GM10248 (cell line): ENCODE measurements around the gene CD274.
"Not testable (repeated sequence)": the region's sequence is repeated elsewhere in the genome, so short reads cannot be mapped to it uniquely, and the experiment has no call there.

Experiments used
- CTCF ChIA-PET: fragments of 300-600 bp; sonication (Branson Sonifier 250); formaldehyde crosslinking; extraction: SDS; loops from one replicate; lab custom pipeline; 2021; ENCODE audit warnings: antibody characterized with exemption; lab: Yijun Ruan, JAX
- POLR2A ChIA-PET: fragments of 350-650 bp; sonication (Branson Sonifier 250); formaldehyde crosslinking; extraction: SDS; loops from one replicate; lab custom pipeline; 2020; ENCODE audit warnings: antibody characterized with exemption; lab: Yijun Ruan, JAX
- DNase-seq: peaks from one replicate; pipeline ENCODE4 v3.0.0; 2012; ENCODE audit errors: extremely low spot score
- CTCF ChIP-seq: IDR thresholded peaks from 2 replicates; pipeline ENCODE4 v1.5.1; 2012; ENCODE audit warnings: mild to moderate bottlenecking, low read depth; ENCODE audit errors: extremely low read depth, missing control alignments, control extremely low read depth

The CD274 gene

GRCh38 chr9:5443850-5444249 is 6.5 kb upstream of the CD274 start:
- ChIA-PET CTCF (interaction anchor here (0.9 to 3.4 kb wide), 11 partner anchors 25 to 694 kb away, joined by 3 to 22 read pairs (median 4); partner anchors contain the start of gene ERMP1), POLR2A (no interaction called here)
- no peak for DNase-seq
- no peak for TF ChIP-seq CTCF

GRCh38 chr9:5445096-5445495 is 5.2 kb upstream of the CD274 start:
- POLR2A ChIA-PET, CTCF ChIA-PET, DNase-seq: not testable (repeated sequence)

- no peak for DNase-seq
- ChIA-PET CTCF (interaction anchor here (0.9 to 2.0 kb wide), 3 partner anchors 9 to 458 kb away, joined by 3 to 5 read pairs (median 5); partner anchors contain the start of gene PLGRKT), POLR2A (no interaction called here)
- TF ChIP-seq CTCF, result no peak
These were observed 4.5 kb upstream of the CD274 start for GRCh38 chr9:5445886-5446285.

- ChIA-PET POLR2A (no interaction called here), CTCF (interaction anchor here (0.9 to 2.0 kb wide), 4 partner anchors 10 to 459 kb away, joined by 3 to 5 read pairs (median 5); partner anchors contain the start of gene PLGRKT)
- TF ChIP-seq CTCF, result no peak
- DNase-seq, result no peak
These were observed 3.7 kb upstream of the CD274 start for GRCh38 chr9:5446451-5447236.

GRCh38 chr9:5447337-5447736 is 3.0 kb upstream of the CD274 start:
- TF ChIP-seq CTCF, result no peak
- ChIA-PET POLR2A (no interaction called here), CTCF (interaction anchor here (1.2 to 2.0 kb wide), 2 partner anchors 142 to 460 kb away, joined by 5 read pairs; no protein-coding TSS in a partner anchor)
- no peak for DNase-seq

- ChIA-PET POLR2A (interaction anchor here (3.2 kb wide), 1 partner anchor 9 kb away, joined by 27 read pairs; the partner anchor contains the start of gene PLGRKT), CTCF (interaction anchor here (1.2 to 3.6 kb wide), 3 partner anchors 9 to 152 kb away, joined by 5 to 39 read pairs (median 29); partner anchors contain the start of gene PLGRKT)
- no peak for TF ChIP-seq CTCF
- DNase-seq, result no peak
These were observed 2.3 kb upstream of the CD274 start for GRCh38 chr9:5448016-5448415.
